HK-2 (cell line): ENCODE measurements around the gene STK31.
"Not testable (repeated sequence)": the region's sequence is repeated elsewhere in the genome, so short reads cannot be mapped to it uniquely, and the experiment has no call there.

ENCODE experiments used
- DNase-seq: peaks from one replicate; pipeline ENCODE4 v3.0.0-alpha.2; 2018; ENCODE audit not compliant: unreplicated experiment

The STK31 gene

GRCh38 chr7:23710000-23710399 lies at the start of gene STK31:
TSS of gene STK31 (plus strand) at chr7:23710219. CDS start at chr7:23710286, 67 bp downstream.
- no peak for DNase-seq

- no peak for DNase-seq
Measured at GRCh38 chr7:23661385-23661784, 48.6 kb upstream of the STK31 start.

GRCh38 chr7:23662124-23662983 lies 47.7 kb upstream of the STK31 start:
- DNase-seq, result no peak

GRCh38 chr7:23662984-23663313 lies 47.1 kb upstream of the STK31 start:
- DNase-seq, result no peak

GRCh38 chr7:23664122-23664521 lies 45.9 kb upstream of the STK31 start:
- DNase-seq, result no peak

GRCh38 chr7:23672033-23672432 lies 38.0 kb upstream of the STK31 start:
- DNase-seq, result no peak

- DNase-seq, result peak; percentile 90
Measured at GRCh38 chr7:23679898-23680413, 30.1 kb upstream of the STK31 start, which contains the start of gene FAM221A. TSS of gene FAM221A (plus strand) at chr7:23680199. CDS start at chr7:23680219, 20 bp downstream.

GRCh38 chr7:23680414-23681405 lies 29.3 kb upstream of the STK31 start:
- peak; percentile 35 for DNase-seq

- not testable (repeated sequence) for DNase-seq
Measured at GRCh38 chr7:23684041-23684440, 26.0 kb upstream of the STK31 start.

- no peak for DNase-seq
Measured at GRCh38 chr7:23685731-23686130, 24.3 kb upstream of the STK31 start.

GRCh38 chr7:23687011-23687410 lies 23.0 kb upstream of the STK31 start:
- no peak for DNase-seq

- DNase-seq, result no peak
Measured at GRCh38 chr7:23689165-23689564, 20.9 kb upstream of the STK31 start.

- no peak for DNase-seq
Measured at GRCh38 chr7:23691320-23691719, 18.7 kb upstream of the STK31 start.

- no peak for DNase-seq
Measured at GRCh38 chr7:23693224-23693623, 16.8 kb upstream of the STK31 start.

GRCh38 chr7:23696916-23697441 lies 13.0 kb upstream of the STK31 start:
- DNase-seq, result peak; percentile 53

- no peak for DNase-seq
Measured at GRCh38 chr7:23698822-23699221, 11.2 kb upstream of the STK31 start.

- no peak for DNase-seq
Measured at GRCh38 chr7:23700046-23700445, 10.0 kb upstream of the STK31 start.

- no peak for DNase-seq
Measured at GRCh38 chr7:23709081-23709750, 803 bp upstream of the STK31 start.

- no peak for DNase-seq
Measured at GRCh38 chr7:23712368-23713284, 2.6 kb downstream of the STK31 start.
